GM12864 (cell line): ENCODE results near the gene ATP2A3.

Source experiments
- DNase-seq: peaks from one replicate; pipeline ENCODE4 v3.0.0-alpha.2; 2011; ENCODE audit warnings: low read depth
- H3K4me3 ChIP-seq: 2 replicates; pipeline ENCODE4 v1.5.1; 2011; ENCODE audit warnings: mild to moderate bottlenecking, low read depth, low read length, control low read depth
- CTCF ChIP-seq: IDR thresholded peaks from 2 replicates; pipeline ENCODE4 v1.5.1; 2011; ENCODE audit warnings: low read depth, mild to moderate bottlenecking, moderate library complexity, low read length, control low read depth, inconsistent platforms; ENCODE audit errors: missing control alignments

Gene ATP2A3

GRCh38 chr17:3965118-3965800 is 1.0 kb upstream of the ATP2A3 start:
- TF ChIP-seq CTCF: no peak
- H3K4me3 ChIP-seq: peak overlapping the region; percentile 71
- no peak for DNase-seq

GRCh38 chr17:3963237-3964201 is 718 bp downstream of the ATP2A3 start:
- no peak for TF ChIP-seq CTCF
- DNase-seq: no peak
- peak overlapping the region; percentile 71 for H3K4me3 ChIP-seq

- TF ChIP-seq CTCF: no peak
- no peak for DNase-seq
- peak overlapping the region; percentile 71 for H3K4me3 ChIP-seq
These were observed 1.3 kb downstream of the ATP2A3 start for GRCh38 chr17:3962965-3963236.

- peak overlapping the region; percentile 71 for H3K4me3 ChIP-seq
- no peak for TF ChIP-seq CTCF
- DNase-seq: no peak
These were observed 1.8 kb downstream of the ATP2A3 start for GRCh38 chr17:3962217-3962964.

GRCh38 chr17:3961564-3962047 is 2.6 kb downstream of the ATP2A3 start:
- H3K4me3 ChIP-seq: peak overlapping the region; percentile 71
- no peak for TF ChIP-seq CTCF
- peak; percentile 70 for DNase-seq

GRCh38 chr17:3960764-3961163 is 3.5 kb downstream of the ATP2A3 start:
- no peak overlapping the region for H3K4me3 ChIP-seq
- no peak for DNase-seq
- TF ChIP-seq CTCF: no peak
